B cell (primary cell): ENCODE measurements around the gene KIRREL3. TPM values are rescaled to one million over a fixed set of nuclear protein-coding genes. Genes with fewer than 3 reads are reported as not detected.

Experiments used
- ATAC-seq: fragments of 200-7000 bp; cut with Tn5 transposase; one replicate; pipeline ENCODE4 v1.10.0; 2021; ENCODE audit warnings: low read depth, mild to moderate bottlenecking, moderate number of reproducible peaks, moderate library complexity
- CTCF ChIA-PET: fragments of 350-600 bp; sonication (Branson Sonifier 250); formaldehyde crosslinking; loops from one replicate; lab custom pipeline; 2021; ENCODE audit warnings: antibody characterized with exemption, inconsistent platforms; lab: Charles Lee
- POLR2A ChIA-PET: fragments of 350-600 bp; sonication (Branson Sonifier 250); formaldehyde crosslinking; loops from one replicate; lab custom pipeline; 2021; ENCODE audit warnings: antibody characterized with exemption; lab: Charles Lee
- DNase-seq: peaks from one replicate; pipeline ENCODE4 v3.0.0; 2013
- H2AFZ ChIP-seq: 2 replicates; pipeline ENCODE4 v1.6.1; 2012; ENCODE audit warnings: mild to moderate bottlenecking, low read depth, low read length; ENCODE audit not compliant: insufficient read depth, poor library complexity, severe bottlenecking
- H3K27ac ChIP-seq, 2 donors: 1 replicate in 1 of 2; 2 replicates in 1 of 2; pipeline ENCODE4 v1.5.1; 2012 to 2013; ENCODE audit warnings: low read length in 2 of 2, mild to moderate bottlenecking in 2 of 2, moderate library complexity in 1 of 2
- H3K27me3 ChIP-seq, 4 experiments: fragments of 200-600 bp in 1 of 4; sonication (generic) in 1 of 4; replicated peaks in 1 of 4; 1 replicate in 2 of 4; 2 replicates in 2 of 4; pipeline versions ENCODE4 v1.6.1 to v1.7.0; 2013 to 2016; ENCODE audit warnings: low read length in 3 of 4, mild to moderate bottlenecking in 2 of 4, mixed read lengths in 1 of 4, moderate library complexity in 1 of 4; ENCODE audit not compliant: insufficient read depth in 4 of 4, control insufficient read depth in 3 of 4; ENCODE audit errors: control extremely low read depth in 1 of 4
- H3K36me3 ChIP-seq, 2 experiments: replicated peaks in 1 of 2; 1 replicate in 1 of 2; 2 replicates in 1 of 2; pipeline versions ENCODE4 v1.6.1 to v1.7.1; 2013; ENCODE audit warnings: low read length in 1 of 2; ENCODE audit not compliant: insufficient read depth in 2 of 2, control insufficient read depth in 1 of 2; ENCODE audit errors: control extremely low read depth in 1 of 2, extremely low read depth in 1 of 2
- H3K4me1 ChIP-seq, 2 donors: fragments of 200-600 bp in 1 of 2; sonication (generic) in 1 of 2; 1 replicate in 1 of 2; 2 replicates in 1 of 2; pipeline versions ENCODE4 v1.5.1 to v1.6.1; 2013 to 2017; ENCODE audit warnings: low read length in 2 of 2; ENCODE audit not compliant: control insufficient read depth in 2 of 2, insufficient read depth in 2 of 2
- H3K4me2 ChIP-seq: replicated peaks from 2 replicates; pipeline ENCODE3; 2012; ENCODE audit warnings: mild to moderate bottlenecking, low read depth, low read length; ENCODE audit not compliant: poor library complexity, severe bottlenecking
- H3K4me3 ChIP-seq, 5 experiments: fragments of 200-600 bp in 1 of 5; sonication (generic) in 1 of 5; 1 replicate in 3 of 5; 2 replicates in 2 of 5; pipeline versions ENCODE4 v1.5.1 to v1.7.0; 2011 to 2016; ENCODE audit warnings: low read length in 4 of 5, mild to moderate bottlenecking in 4 of 5, low read depth in 2 of 5, control low read depth in 1 of 5, moderate library complexity in 1 of 5; ENCODE audit not compliant: insufficient read depth in 1 of 5; ENCODE audit errors: control extremely low read depth in 1 of 5, extremely low read depth in 1 of 5
- H3K79me2 ChIP-seq: fragments of 200-600 bp; sonication (generic); one replicate; pipeline ENCODE4 v1.6.0; 2016; ENCODE audit warnings: low read length; ENCODE audit not compliant: control insufficient read depth, insufficient read depth
- H3K9ac ChIP-seq: fragments of 200-600 bp; sonication (generic); 2 replicates; pipeline ENCODE4 v1.6.1; 2017; ENCODE audit warnings: mild to moderate bottlenecking, low read length, moderate library complexity
- H3K9me3 ChIP-seq, 3 donors: one replicate each; pipeline versions ENCODE4 v1.6.1 to v1.7.1; 2013; ENCODE audit warnings: low read length in 2 of 3; ENCODE audit not compliant: control insufficient read depth in 2 of 3, insufficient read depth in 1 of 3; ENCODE audit errors: control extremely low read depth in 1 of 3
- H4K20me1 ChIP-seq: 2 replicates; pipeline ENCODE4 v1.6.0; 2012; ENCODE audit warnings: mild to moderate bottlenecking, low read length; ENCODE audit not compliant: insufficient read depth, control insufficient read depth, poor library complexity, severe bottlenecking
- H3K27ac Mint-ChIP-seq: one replicate; pipeline ENCODE4 v1.8.0; 2021; ENCODE audit warnings: mixed read lengths
- H3K27me3 Mint-ChIP-seq: one replicate; pipeline ENCODE4 v1.8.0; 2021; ENCODE audit warnings: mixed read lengths
- H3K4me1 Mint-ChIP-seq: one replicate; pipeline ENCODE4 v1.8.0; 2021; ENCODE audit warnings: mixed read lengths
- H3K4me3 Mint-ChIP-seq: one replicate; pipeline ENCODE4 v1.8.0; 2021; ENCODE audit warnings: mixed read lengths
- H3K9me3 Mint-ChIP-seq: one replicate; pipeline ENCODE4 v1.8.0; 2022; ENCODE audit warnings: mixed read lengths; ENCODE audit not compliant: insufficient read depth
- CTCF ChIP-seq: fragments of 200-600 bp; IDR thresholded peaks from one replicate; pipeline ENCODE4 v1.8.0; 2022; ENCODE audit warnings: antibody characterized with exemption, mild to moderate bottlenecking
- EZH2 ChIP-seq: IDR thresholded peaks from 2 replicates; pipeline ENCODE4 v1.6.1; 2012; ENCODE audit warnings: borderline replicate concordance, low read depth, mild to moderate bottlenecking, moderate library complexity, low read length; ENCODE audit not compliant: insufficient read depth, poor library complexity, severe bottlenecking
- WGBS: methylation state at CpG from one replicate; pipeline ENCODE4 v1.1.5; 2013; ENCODE audit warnings: missing lambda C conversion rate; ENCODE audit not compliant: insufficient coverage; 5-methylcytosine and 5-hydroxymethylcytosine counted together
- intact Hi-C: fragments of 100-400 bp; cut with micrococcal nuclease; formaldehyde crosslinking; loops from one replicate; pipeline ENCODE4 v1.10.0; 2022
- polyA plus RNA-seq: library from polyadenylated mRNA; depleted of rRNA; stranded (reverse); fragments of >200 nt; gene quantifications from 2 replicates; pipeline ENCODE4 v1.2.3, GENCODE V29; 2012
- total RNA-seq, 2 donors: library from RNA; stranded (reverse); fragments of 120-200 nt in 1 of 2; gene quantifications; 1 replicate in 1 of 2; 2 replicates in 1 of 2; pipeline versions ENCODE4 v1.2.3 to v1.2.4, GENCODE V29; 2013 to 2022

The KIRREL3 gene
- total and polyA plus RNA-seq, 2 donors (not counting 1 experiment from before 2014, with no cell fraction given): not detected

GRCh38 chr11:126432525-126432924 is 568.0 kb downstream of the KIRREL3 start:
- H3K27ac Mint-ChIP-seq: no peak overlapping the region
- CTCF ChIA-PET: no interaction called here

GRCh38 chr11:126432065-126432461 is 568.5 kb downstream of the KIRREL3 start:
- ChIA-PET CTCF (interaction anchor here (1.1 kb wide), 1 partner anchor 49 kb away, joined by 3 read pairs; no protein-coding TSS in a partner anchor), POLR2A (no interaction called here)
- no peak overlapping the region for H3K4me2 ChIP-seq
- no peak overlapping the region for H2AFZ ChIP-seq
- no peak overlapping the region for H3K27ac Mint-ChIP-seq
- peaks cover 3% of the 10 kb centered on the region for H3K4me1 Mint-ChIP-seq
- no peak for TF ChIP-seq EZH2
- TF ChIP-seq CTCF: no peak
- H3K27me3 ChIP-seq: no peaks in the 10 kb centered on the region
- H3K4me1 ChIP-seq: peaks cover 0 to 5% of the 10 kb centered on the region in 2 donors
- intact Hi-C loops: no loop called here
- H3K9me3 ChIP-seq: no peaks in the 10 kb centered on the region
- H3K27ac ChIP-seq: no peak overlapping the region
- no peaks in the 10 kb centered on the region for H3K79me2 ChIP-seq
- H3K36me3 ChIP-seq: no peaks in the 10 kb centered on the region
- H3K9ac ChIP-seq: no peak overlapping the region
- DNase-seq (no peak), ATAC-seq (no peak)
- H3K9me3 Mint-ChIP-seq: no peaks in the 10 kb centered on the region
- H3K27me3 Mint-ChIP-seq: no peaks in the 10 kb centered on the region
- no peak overlapping the region for H3K4me3 ChIP-seq
- 86% methylated on average over 2 of the region's 3 CpGs for WGBS
- H3K4me3 Mint-ChIP-seq: no peak overlapping the region
- no peaks in the 10 kb centered on the region for H4K20me1 ChIP-seq

More at GRCh38 chr11:126432525-126432924, 568.0 kb downstream of the KIRREL3 start:
- WGBS: 90% methylated on average over 3 of the region's 6 CpGs
- H3K4me3 ChIP-seq: no peak overlapping the region
- Mint-ChIP-seq H3K27me3 (no peaks in the 10 kb centered on the region), H3K4me1 (no peaks in the 10 kb centered on the region), H3K9me3 (no peaks in the 10 kb centered on the region), H3K4me3 (no peak overlapping the region)
- no peaks in the 10 kb centered on the region for H3K9me3 ChIP-seq
- TF ChIP-seq EZH2: no peak
- no peak for TF ChIP-seq CTCF
- H2AFZ ChIP-seq: no peak overlapping the region
- no peaks in the 10 kb centered on the region for H3K27me3 ChIP-seq
- H3K79me2 ChIP-seq: no peaks in the 10 kb centered on the region
- intact Hi-C loops: no loop called here
- DNase-seq: no peak
- POLR2A ChIA-PET: no interaction called here
- H3K4me2 ChIP-seq: no peak overlapping the region
- ATAC-seq: no peak
- peaks cover 0 to under 1% of the 10 kb centered on the region in 2 donors for H3K4me1 ChIP-seq
- no peaks in the 10 kb centered on the region for H3K36me3 ChIP-seq
- no peaks in the 10 kb centered on the region for H4K20me1 ChIP-seq
- no peak overlapping the region for H3K9ac ChIP-seq
- no peak overlapping the region for H3K27ac ChIP-seq
